ENCODE data around the gene RDX.

DNA sequence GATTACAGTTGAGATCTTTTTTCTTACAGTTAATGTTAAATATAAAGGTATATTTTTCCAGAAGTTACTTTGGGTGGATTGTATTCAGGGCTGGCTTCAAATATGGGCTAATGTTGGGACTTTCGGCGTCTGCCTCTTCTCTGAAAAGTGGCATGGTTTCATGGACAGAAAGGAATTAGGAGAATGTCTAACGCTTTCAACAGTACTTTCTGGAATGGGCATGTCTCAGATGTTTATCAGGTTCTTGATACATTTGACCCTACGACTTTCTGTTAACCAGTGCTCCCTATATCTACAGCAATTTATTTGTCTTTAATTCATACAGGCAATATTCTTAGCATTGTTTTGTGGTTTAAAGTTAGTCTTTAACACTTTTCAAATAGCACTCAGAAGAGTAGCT lies 169.5 kb downstream of the RDX start:
- TF ChIP-seq CTCF (conservative IDR thresholded peaks at IDR 0.05; ENCODE audit: low read length) (no peak), EZH2phosphoT487 (IDR thresholded peaks at IDR 0.05; ENCODE audit: borderline replicate concordance, low read depth, low read length) (no peak)

All from OCI-LY7 (cell line).